D721Med (cell line): Measurements from ENCODE around the gene LST1.
"Not testable (repeated sequence)": the region's sequence is repeated elsewhere in the genome, so short reads cannot be mapped to it uniquely, and the experiment has no call there.

ENCODE experiments used
- DNase-seq: peaks from one replicate; pipeline ENCODE4 v3.0.0; 2011; ENCODE audit warnings: low spot score; ENCODE audit not compliant: insufficient read length
- FAIRE-seq: peaks from 2 replicates; lab custom pipeline; 2011; peaks lifted over from hg19 to GRCh38; lab: Jason Lieb, UNC
- TF ChIP-seq, protein P1 (sequence below): IDR thresholded peaks from 2 replicates; pipeline ENCODE4 v1.5.1; 2012; ENCODE audit warnings: mild to moderate bottlenecking, control low read depth; ENCODE audit not compliant: insufficient read depth; ENCODE audit errors: missing control alignments

LST1 gene

DNA sequence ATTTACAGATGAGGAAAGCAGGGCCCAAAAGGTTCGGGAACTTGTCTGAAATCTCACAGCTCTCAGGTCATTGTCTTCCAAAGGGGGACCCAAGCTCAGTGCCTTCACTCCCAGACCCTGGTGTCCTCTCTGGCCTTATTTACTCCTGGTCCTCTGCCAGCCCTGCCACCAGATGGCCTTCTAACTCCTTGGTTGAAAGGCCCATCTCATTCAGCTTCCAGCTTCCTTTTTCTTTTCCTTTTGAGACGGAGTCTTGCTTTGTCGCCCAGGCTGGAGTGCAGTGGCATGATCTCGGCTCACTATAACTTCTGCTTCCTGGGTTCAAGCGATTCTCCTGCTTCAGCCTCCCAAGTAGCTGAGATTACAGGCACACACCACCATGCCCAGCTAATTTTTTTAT lies 34.7 kb upstream of the LST1 start:
- DNase-seq, FAIRE-seq: not testable (repeated sequence)
- TF ChIP-seq, protein P1, sequence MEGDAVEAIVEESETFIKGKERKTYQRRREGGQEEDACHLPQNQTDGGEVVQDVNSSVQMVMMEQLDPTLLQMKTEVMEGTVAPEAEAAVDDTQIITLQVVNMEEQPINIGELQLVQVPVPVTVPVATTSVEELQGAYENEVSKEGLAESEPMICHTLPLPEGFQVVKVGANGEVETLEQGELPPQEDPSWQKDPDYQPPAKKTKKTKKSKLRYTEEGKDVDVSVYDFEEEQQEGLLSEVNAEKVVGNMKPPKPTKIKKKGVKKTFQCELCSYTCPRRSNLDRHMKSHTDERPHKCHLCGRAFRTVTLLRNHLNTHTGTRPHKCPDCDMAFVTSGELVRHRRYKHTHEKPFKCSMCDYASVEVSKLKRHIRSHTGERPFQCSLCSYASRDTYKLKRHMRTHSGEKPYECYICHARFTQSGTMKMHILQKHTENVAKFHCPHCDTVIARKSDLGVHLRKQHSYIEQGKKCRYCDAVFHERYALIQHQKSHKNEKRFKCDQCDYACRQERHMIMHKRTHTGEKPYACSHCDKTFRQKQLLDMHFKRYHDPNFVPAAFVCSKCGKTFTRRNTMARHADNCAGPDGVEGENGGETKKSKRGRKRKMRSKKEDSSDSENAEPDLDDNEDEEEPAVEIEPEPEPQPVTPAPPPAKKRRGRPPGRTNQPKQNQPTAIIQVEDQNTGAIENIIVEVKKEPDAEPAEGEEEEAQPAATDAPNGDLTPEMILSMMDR, result peak; percentile 44

DNA sequence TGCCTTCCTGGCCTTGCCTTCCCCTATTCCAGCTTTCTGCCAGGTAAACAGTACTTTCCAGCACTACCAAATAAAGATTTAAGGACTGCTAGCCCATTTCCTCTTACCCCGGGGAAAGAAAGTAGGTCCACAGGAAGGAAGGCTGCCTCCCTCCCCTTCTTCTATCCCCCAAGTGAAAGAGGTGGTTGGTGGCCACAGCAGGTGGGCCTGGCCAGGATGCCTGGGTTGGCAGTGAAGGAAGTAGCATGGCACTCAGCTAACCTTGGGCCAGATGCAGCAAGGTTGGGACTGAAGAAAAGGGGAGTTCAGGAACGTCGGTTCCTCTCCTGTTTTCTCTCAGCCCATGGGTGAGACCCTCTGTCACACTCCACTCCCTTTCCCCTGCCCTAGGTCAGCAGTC lies 29.8 kb upstream of the LST1 start:
- FAIRE-seq (no peak), DNase-seq (no peak)
- TF ChIP-seq, protein P1, result no peak

DNA sequence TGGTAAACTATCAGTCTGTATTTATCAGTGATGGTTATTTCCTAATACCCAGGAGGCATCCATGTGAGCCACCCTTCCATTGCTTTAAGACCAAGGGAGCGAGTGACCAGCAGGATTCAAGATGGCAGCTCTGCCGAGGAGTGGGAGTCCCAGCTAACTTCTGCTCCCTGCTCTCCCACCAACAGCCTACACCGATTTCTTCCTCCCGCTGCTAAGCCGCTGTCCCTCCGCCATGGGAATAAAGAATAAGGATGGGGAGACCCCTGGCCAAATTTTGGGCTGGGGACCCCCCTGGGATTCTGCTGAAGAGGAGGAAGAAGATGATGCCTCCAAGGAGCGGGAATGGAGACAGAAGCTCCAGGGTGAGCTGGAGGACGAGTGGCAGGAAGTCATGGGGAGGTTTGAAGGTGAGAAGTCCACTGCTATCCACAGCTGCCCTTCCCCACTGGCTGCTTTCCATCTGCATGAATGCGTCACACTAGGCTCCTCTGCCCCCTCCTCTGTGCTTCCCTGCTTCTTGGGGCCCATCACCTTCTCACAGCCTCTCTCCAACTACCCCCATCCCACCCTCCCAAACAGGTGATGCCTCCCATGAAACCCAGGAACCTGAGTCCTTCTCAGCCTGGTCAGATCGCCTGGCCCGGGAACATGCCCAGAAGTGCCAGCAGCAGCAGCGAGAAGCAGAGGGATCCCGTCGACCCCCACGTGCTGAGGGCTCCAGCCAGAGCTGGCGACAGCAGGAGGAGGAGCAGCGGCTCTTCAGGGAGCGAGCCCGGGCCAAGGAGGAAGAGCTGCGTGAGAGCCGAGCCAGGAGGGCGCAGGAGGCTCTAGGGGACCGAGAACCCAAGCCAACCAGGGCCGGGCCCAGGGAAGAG lies 28.4 kb upstream of the LST1 start:
- DNase-seq (no peak), FAIRE-seq (no peak)
- TF ChIP-seq, protein P1, result no peak

DNA sequence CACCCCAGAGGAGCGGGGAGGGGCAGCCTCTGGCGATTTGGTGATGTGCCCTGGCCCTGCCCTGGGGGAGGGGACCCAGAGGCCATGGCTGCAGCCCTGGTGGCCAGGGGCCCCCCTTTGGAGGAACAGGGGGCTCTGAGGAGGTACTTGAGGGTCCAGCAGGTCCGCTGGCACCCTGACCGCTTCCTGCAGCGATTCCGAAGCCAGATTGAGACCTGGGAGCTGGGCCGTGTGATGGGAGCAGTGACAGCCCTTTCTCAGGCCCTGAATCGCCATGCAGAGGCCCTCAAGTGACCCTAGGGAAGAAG lies 27.8 kb upstream of the LST1 start:
- TF ChIP-seq, protein P1, result no peak
- DNase-seq (no peak), FAIRE-seq (no peak)

DNA sequence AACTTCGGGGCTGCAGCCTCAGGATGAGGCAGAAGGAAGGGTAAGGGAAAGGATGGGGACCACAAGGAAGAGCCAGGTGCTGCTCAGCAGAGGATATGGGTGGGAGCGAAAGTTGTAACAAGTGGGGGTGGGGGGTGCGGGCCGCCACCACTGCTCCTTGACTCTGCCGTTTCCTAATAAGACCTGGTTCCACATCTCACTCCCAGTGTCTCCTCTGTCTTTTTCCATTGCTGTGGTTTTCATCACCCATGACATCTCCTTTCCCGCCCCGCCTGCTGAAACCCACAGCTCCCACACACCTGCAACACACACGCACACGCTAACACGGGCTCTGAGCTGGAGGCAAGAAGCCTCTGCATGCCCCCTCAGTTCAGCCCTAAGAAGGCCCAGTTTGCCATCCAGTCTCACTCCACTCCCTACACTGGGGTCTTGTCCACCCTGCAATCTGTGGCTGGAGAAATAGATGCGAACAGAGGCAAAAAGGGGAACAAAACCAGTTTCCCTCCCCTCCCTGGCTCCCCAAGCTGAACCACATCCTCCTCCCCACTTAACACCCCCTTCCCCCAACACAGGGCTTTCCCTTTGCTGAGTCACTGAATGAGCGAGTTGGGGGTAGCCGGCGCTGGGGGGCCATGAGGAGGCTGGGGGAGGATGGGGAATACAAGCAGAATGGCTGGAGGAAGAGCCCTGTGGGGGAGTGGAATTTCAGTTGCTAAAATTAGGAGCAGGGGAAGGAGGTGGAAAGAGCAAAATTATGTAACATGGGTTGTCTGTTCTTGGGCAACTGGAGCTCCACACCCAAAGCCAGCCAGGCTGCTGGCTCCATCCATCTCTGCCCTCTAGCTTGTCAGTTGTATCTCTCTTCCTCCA lies 27.2 kb upstream of the LST1 start:
- TF ChIP-seq, protein P1, result no peak
- DNase-seq (no peak), FAIRE-seq (no peak)

DNA sequence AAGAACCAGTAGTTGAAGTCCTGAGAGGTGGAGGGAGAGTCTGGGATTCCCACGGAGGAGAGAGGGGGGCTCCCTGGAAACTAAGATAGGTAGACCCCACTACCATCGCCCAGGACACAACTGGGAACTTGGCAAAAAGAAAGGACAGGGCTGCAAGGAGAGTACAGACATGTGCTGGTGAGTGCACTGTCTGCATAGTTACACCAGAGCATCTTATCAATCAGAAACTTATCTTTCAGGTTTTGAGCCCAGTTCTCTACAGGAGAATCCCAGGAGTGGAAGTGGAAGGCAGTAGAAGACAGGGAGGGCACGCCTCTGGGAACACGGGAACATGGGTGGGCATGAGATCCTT lies 26.5 kb upstream of the LST1 start:
- FAIRE-seq (no peak), DNase-seq (no peak)
- TF ChIP-seq, protein P1, result no peak
